Renal cortical epithelial cell (primary cell): ENCODE data around the gene SLC35B4. TPM values are rescaled to one million over a fixed set of nuclear protein-coding genes. Genes with fewer than 3 reads are reported as not detected.

ENCODE experiments used
- total RNA-seq: library from RNA; depleted of rRNA; stranded (reverse); fragments of >200 nt; gene quantifications from 2 replicates; pipeline ENCODE4 v1.2.3, GENCODE V29; 2014

Gene SLC35B4
- total RNA-seq, 1 donor from 2014 or later = 12.5 TPM

Other genes with a start within 250 kb of the SLC35B4 start
- 0.17 and 0.94 TPM in 2 replicates for gene LRGUK, start 189.6 kb downstream of the SLC35B4 start, total RNA-seq
- 931 and 988 TPM in 2 replicates for gene AKR1B1, start 142.2 kb upstream of the SLC35B4 start, total RNA-seq
- gene AKR1B10, start 210.6 kb upstream of the SLC35B4 start, total RNA-seq = 0.10 and 1.7 TPM in 2 replicates
- gene AKR1B15, start 232.2 kb upstream of the SLC35B4 start, total RNA-seq = 0.35 TPM in 1 of 2 replicates, not detected in the other